Measurements from ENCODE around the gene CD34.

DNA sequence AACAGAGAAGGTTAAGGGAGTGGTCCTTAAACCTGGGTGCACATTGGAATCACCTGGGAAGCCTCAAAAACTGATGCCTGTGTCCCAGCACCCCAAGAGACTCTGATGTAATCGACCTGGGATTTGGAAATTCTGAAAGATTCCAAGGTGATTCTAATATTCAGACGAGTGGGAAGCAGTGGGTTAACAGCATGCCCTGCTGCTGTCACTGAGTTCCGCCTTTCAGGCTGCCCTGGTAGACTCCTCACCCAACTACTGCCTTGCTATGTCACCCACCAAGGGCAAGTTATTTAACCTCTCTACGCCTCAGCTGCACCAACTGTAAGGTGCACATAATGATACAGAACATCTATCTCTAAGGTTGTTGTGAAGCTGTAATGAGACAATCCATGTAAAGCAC lies 59.2 kb downstream of the CD34 start:
- no peak for TF ChIP-seq POLR2A (IDR thresholded peaks at IDR 0.05; ENCODE audit: low read length)
- no peak for TF ChIP-seq GATA1 (IDR thresholded peaks at IDR 0.05; ENCODE audit: low read depth, low read length)
